K562 (cell line): ENCODE measurements around the gene ACTR1B. TPM values are rescaled to one million over a fixed set of nuclear protein-coding genes. Genes with fewer than 3 reads are reported as not detected.

Experiments
- ADNP ChIP-seq: fragments of 200-800 bp; sonication (Bioruptor generic); IDR thresholded peaks from 2 replicates; pipeline ENCODE4 v1.6.1; 2016; ENCODE audit warnings: missing genetic modification characterization, missing compliant biosample characterization
- BRD4 ChIP-seq: fragments of 200-600 bp; sonication (generic); IDR thresholded peaks from 2 replicates; pipeline ENCODE4 v1.6.1; 2017; ENCODE audit warnings: inconsistent platforms
- CBFA2T2 ChIP-seq: fragments of 450-650 bp; conservative IDR thresholded peaks from 2 replicates; pipeline ENCODE4 v1.6.1; 2017; ENCODE audit warnings: mild to moderate bottlenecking
- ETV5 ChIP-seq: sonication (generic); formaldehyde crosslinking; IDR thresholded peaks from 2 replicates; pipeline ENCODE4 v1.4.0; 2020; ENCODE audit warnings: low read depth, mild to moderate bottlenecking, missing genetic modification reagents
- FIP1L1 ChIP-seq: fragments of 200-400 bp; formaldehyde crosslinking; IDR thresholded peaks from 2 replicates; pipeline ENCODE4 v1.6.1; 2018; ENCODE audit warnings: mild to moderate bottlenecking, low read depth, low read length; ENCODE audit not compliant: poor library complexity, severe bottlenecking
- FOXA3 ChIP-seq, 2 experiments: fragments of 450-650 bp in 1 of 2; sonication (generic) in 1 of 2; formaldehyde crosslinking; IDR thresholded peaks in 1 of 2; conservative IDR thresholded peaks in 1 of 2; 2 replicates each; pipeline versions ENCODE4 v1.4.0 to v1.8.0; 2020 to 2022; ENCODE audit warnings: mild to moderate bottlenecking in 2 of 2, missing genetic modification reagents in 1 of 2
- HDAC2 ChIP-seq: fragments of 450-650 bp; IDR thresholded peaks from 2 replicates; pipeline ENCODE4 v1.6.1; 2016; ENCODE audit warnings: mild to moderate bottlenecking
- LCOR ChIP-seq: sonication (generic); formaldehyde crosslinking; IDR thresholded peaks from 2 replicates; pipeline ENCODE4 v1.8.0; 2022; ENCODE audit warnings: mild to moderate bottlenecking, missing genetic modification reagents
- MTF1 ChIP-seq: fragments of 250-450 bp; sonication (Bioruptor Pico); IDR thresholded peaks from 2 replicates; pipeline ENCODE4 v1.9.0; 2021; ENCODE audit warnings: moderate library complexity, mild to moderate bottlenecking, inconsistent platforms, borderline replicate concordance
- NBN ChIP-seq: fragments of 450-650 bp; IDR thresholded peaks from 2 replicates; pipeline ENCODE4 v1.6.1; 2016; ENCODE audit warnings: low read depth, mild to moderate bottlenecking
- NFATC3 ChIP-seq: fragments of 450-650 bp; IDR thresholded peaks from 2 replicates; pipeline ENCODE4 v1.6.1; 2017; ENCODE audit warnings: mild to moderate bottlenecking
- PREB ChIP-seq: sonication (generic); formaldehyde crosslinking; IDR thresholded peaks from 2 replicates; pipeline ENCODE4 v1.8.1; 2023; ENCODE audit warnings: mild to moderate bottlenecking, missing genetic modification reagents
- RBM15 ChIP-seq: fragments of 200-400 bp; formaldehyde crosslinking; IDR thresholded peaks from 2 replicates; pipeline ENCODE4 v1.6.1; 2018; ENCODE audit warnings: mild to moderate bottlenecking, low read length, moderate library complexity; ENCODE audit not compliant: insufficient read depth
- SMAD1 ChIP-seq: fragments of 150-350 bp; IDR thresholded peaks from 2 replicates; pipeline ENCODE4 v1.6.1; 2014; ENCODE audit warnings: low read length, low read depth; ENCODE audit not compliant: partially characterized antibody
- SNIP1 ChIP-seq: fragments of 450-650 bp; IDR thresholded peaks from 2 replicates; pipeline ENCODE4 v1.7.1; 2017; ENCODE audit warnings: low read depth, mild to moderate bottlenecking
- SRF ChIP-seq, 2 experiments: fragments of 250-450, 450-650 bp in 1 of 2; sonication (Bioruptor Pico) in 1 of 2; sonication (generic) in 1 of 2; formaldehyde crosslinking; IDR thresholded peaks; 2 replicates each; pipeline versions ENCODE4 v1.5.0 to v1.5.1; 2020 to 2022; ENCODE audit warnings: mild to moderate bottlenecking in 1 of 2, missing genetic modification reagents in 1 of 2
- TEAD2 ChIP-seq: fragments of 450-650 bp; IDR thresholded peaks from 2 replicates; pipeline ENCODE4 v1.6.1; 2016; ENCODE audit warnings: missing genetic modification characterization, control low read depth, missing compliant biosample characterization
- USF2 ChIP-seq: sonication (generic); formaldehyde crosslinking; IDR thresholded peaks from 2 replicates; pipeline ENCODE4 v1.5.0; 2020; ENCODE audit warnings: missing genetic modification reagents
- ZNF436 ChIP-seq: fragments of 250-450, 450-650 bp; sonication (Bioruptor Pico); formaldehyde crosslinking; IDR thresholded peaks from 2 replicates; pipeline ENCODE4 v1.7.0; 2020; ENCODE audit warnings: mild to moderate bottlenecking
- ZNF551 ChIP-seq: fragments of 250-450 bp; sonication (Bioruptor Pico); IDR thresholded peaks from 2 replicates; pipeline ENCODE4 v1.5.0; 2021; ENCODE audit warnings: mild to moderate bottlenecking, moderate library complexity
- ZNF592 ChIP-seq: fragments of 450-650 bp; IDR thresholded peaks from 2 replicates; pipeline ENCODE4 v1.6.1; 2017; ENCODE audit warnings: antibody characterized with exemption, mild to moderate bottlenecking
- ZNF668 ChIP-seq: fragments of 250-450 bp; sonication (Bioruptor Pico); IDR thresholded peaks from 2 replicates; pipeline ENCODE4 v1.8.0; 2022; ENCODE audit warnings: mild to moderate bottlenecking, inconsistent platforms
- ZNF79 ChIP-seq: fragments of 250-450 bp; sonication (Bioruptor Pico); IDR thresholded peaks from 2 replicates; pipeline ENCODE4 v1.4.0; 2020; ENCODE audit warnings: low read depth, mild to moderate bottlenecking, moderate library complexity
- polyA plus RNA-seq, 8 experiments: library from polyadenylated mRNA; depleted of rRNA in 4 of 8; stranded (reverse) in 5 of 8; unstranded in 3 of 8; fragments of >200 nt; fragmentation: Nextera tagmentation in 2 of 8; fragmentation: Illumina TruSeq in 1 of 8; extraction: Ambion mirVana in 2 of 8; extraction: Trizol in 1 of 8; gene quantifications; 2 replicates each; pipeline versions ENCODE4 v1.2.1 to v1.2.3, GENCODE V29; 2011 to 2014; ENCODE audit warnings: inconsistent platforms in 1 of 8, missing spikeins in 1 of 8
- total RNA-seq, 7 experiments: library from RNA; depleted of rRNA in 6 of 7; stranded (reverse); fragments of >200 nt in 6 of 7; fragmentation: Illumina TruSeq in 2 of 7; extraction: Trizol in 2 of 7; gene quantifications; 2 replicates each; pipeline versions ENCODE4 v1.2.1 to v1.2.3, GENCODE V29; 2011 to 2021; ENCODE audit warnings: low replicate concordance in 1 of 7

Gene ACTR1B
- total and polyA plus RNA-seq, 9 of the 15 experiments (the other 6 are each of a cell fraction or from before 2014, with no cell fraction given) = 0.49 to 42.3 (median 22.5) TPM

GRCh38 chr2:97663962-97664635 lies at the start of gene ACTR1B (continued):
- TF ChIP-seq ZNF551 (CRISPR knock-in tag) = no peak
- TF ChIP-seq SRF (CRISPR knock-in tag; IDR thresholded peaks at IDR 0.05) = peak in 1 of 2 experiments; percentile 68; a peak in 2 of 4 replicates
- no peak for TF ChIP-seq ETV5 (CRISPR knock-in tag)
- no peak for TF ChIP-seq ADNP (tag)
- no peak for TF ChIP-seq MTF1 (CRISPR knock-in tag)
- TF ChIP-seq SNIP1 = no peak
- TF ChIP-seq TEAD2 = no peak
- no peak for TF ChIP-seq RBM15
- TF ChIP-seq LCOR (CRISPR knock-in tag) = peak; percentile 68; the same call in 1 of the 2 replicates
- TF ChIP-seq ZNF668 (CRISPR knock-in tag) = no peak
- TF ChIP-seq ZNF436 (CRISPR knock-in tag) = no peak
- TF ChIP-seq SMAD1 = no peak
- no peak for TF ChIP-seq FIP1L1
- TF ChIP-seq ZNF79 (CRISPR knock-in tag) = no peak
- no peak for TF ChIP-seq ZNF592
- no peak for TF ChIP-seq BRD4
- peak; percentile 50; the same call in 1 of the 2 replicates for TF ChIP-seq NFATC3
- TF ChIP-seq PREB (CRISPR knock-in tag) = 0 out of 2 replicates have a peak, but pooled peaks have one; percentile 81
- TF ChIP-seq HDAC2 = 0 out of 2 replicates have a peak, but pooled peaks have one; percentile 36
- no peak for TF ChIP-seq USF2 (CRISPR knock-in tag)
- TF ChIP-seq NBN = peak; percentile 52; the same call in 1 of the 2 replicates
- TF ChIP-seq FOXA3 (CRISPR knock-in tag; conservative IDR thresholded peaks at IDR 0.05 in 1 of 2, IDR thresholded peaks at IDR 0.05 in 1 of 2) = no peak
- no peak for TF ChIP-seq CBFA2T2
